Measurements from ENCODE around the gene LMTK2.

DNA sequence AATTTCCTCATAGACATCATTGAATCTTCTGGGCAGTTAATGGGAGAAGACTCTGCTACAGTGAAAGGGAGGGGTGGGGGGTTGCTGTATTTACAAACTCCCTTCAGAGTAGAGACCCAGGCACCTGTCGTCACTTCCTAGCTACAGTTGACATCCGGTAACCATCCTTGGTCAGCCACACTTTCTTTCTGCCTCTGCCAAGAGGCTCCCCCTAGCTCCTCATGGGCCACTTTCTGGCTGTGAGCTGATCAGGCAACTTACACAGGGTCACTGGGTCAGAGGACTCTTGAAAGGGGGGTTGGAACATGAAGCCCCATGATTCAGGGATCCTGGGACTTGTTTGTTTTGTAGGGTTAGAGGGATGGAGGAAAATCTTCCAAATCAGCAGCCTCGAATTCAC lies 144.1 kb downstream of the LMTK2 start:
- TF ChIP-seq YY1 (IDR thresholded peaks at IDR 0.05; ENCODE audit: insufficient read depth, insufficient read length), result no peak
- no peak for TF ChIP-seq SUZ12 (IDR thresholded peaks at IDR 0.05; ENCODE audit: extremely low read depth, insufficient read depth, insufficient read length)
